NCI-H1436 treated with DMSO at 0.1 percent for 48 hours (cell line): Measurements from ENCODE around the gene FAHD2B.
"Not testable (repeated sequence)": the region's sequence is repeated elsewhere in the genome, so short reads cannot be mapped to it uniquely, and the experiment has no call there.

Experiments
- DNase-seq: peaks from one replicate; lab custom pipeline; 2025; lab: John Stamatoyannopoulos, UW

FAHD2B gene

DNA sequence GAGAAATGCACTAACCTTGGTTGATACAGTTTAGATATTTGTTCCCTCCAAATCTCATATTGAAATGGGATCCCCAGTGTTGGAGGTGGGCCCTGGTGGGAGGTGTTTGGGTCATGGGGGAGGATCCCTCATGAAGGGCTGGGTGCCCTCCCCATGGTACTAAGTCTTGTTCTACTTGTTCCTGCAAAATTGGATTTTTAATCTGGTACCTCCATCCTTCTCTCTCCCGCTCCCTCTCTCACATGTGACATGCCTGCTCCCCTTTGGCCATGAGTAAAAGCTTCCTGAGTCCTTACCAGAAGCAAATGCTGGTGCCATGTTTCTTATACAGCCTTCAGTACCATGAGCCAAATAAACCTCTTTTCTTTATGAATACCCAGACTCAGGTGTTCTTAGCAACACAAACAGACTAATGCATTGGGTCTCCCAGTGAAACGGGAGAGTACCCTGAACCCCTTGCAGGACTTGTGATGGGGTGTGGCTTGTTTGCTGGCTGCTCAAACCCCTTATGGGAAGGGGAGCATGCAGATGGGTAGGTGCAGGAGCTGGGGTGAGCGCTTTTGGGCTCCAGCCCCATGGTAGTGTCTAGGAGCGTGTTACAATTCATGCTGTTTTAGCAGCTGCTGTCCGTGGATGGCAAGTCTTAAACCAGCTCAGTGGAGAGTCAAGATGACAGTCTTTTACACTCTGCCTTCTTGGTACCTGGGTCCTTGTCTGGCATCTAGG is 27.2 kb downstream of the FAHD2B start:
- DNase-seq, result no peak

- DNase-seq, result not testable (repeated sequence)
Observed at GRCh38 chr2:97066030-97066429, 28.7 kb downstream of the FAHD2B start.

DNA sequence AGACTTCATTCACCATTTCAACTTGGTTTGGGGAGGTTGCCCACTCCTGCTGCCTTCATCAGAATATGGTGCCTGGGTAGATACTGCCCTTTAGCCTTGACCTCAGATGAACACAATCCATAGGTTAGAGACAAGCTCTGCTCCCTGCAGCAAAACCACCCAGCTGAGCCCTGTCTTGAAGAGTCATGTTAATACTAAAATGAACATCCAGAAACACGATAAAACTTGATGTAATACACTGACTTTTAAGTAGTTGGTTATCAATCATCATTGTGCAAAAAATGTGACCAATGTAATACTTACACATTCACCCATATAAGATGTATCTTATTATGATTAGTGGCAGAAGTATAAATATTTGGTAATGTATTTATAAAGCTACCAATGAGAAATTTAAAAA is 32.7 kb downstream of the FAHD2B start:
- DNase-seq, result not testable (repeated sequence)

DNA sequence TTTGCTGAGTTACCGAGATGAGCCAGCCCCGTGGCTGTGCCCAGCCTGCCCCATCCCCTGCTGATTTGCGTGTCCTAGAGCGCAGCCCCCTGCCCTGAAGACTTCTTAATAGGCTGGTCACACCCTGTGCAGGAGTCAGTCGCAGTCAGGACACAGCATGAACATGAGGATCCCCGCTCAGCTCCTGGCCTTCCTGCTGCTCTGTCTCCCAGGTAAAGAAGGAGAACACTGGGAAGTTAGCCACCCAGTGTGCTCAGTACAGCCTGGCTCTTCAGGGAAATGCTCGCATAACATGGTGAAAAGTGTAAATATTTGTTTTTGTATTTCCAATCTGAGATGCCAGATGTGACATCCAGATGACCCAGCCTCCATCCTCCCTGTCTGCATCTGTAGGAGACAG is 34.9 kb downstream of the FAHD2B start:
- not testable (repeated sequence) for DNase-seq

- DNase-seq, result not testable (repeated sequence)
Observed at GRCh38 chr2:97056150-97056549, 38.5 kb downstream of the FAHD2B start.

GRCh38 chr2:97050032-97050431 is 44.6 kb downstream of the FAHD2B start:
- not testable (repeated sequence) for DNase-seq

- DNase-seq, result not testable (repeated sequence)
Observed at GRCh38 chr2:97048448-97048847, 46.2 kb downstream of the FAHD2B start.

GRCh38 chr2:97046676-97047075 is 48.0 kb downstream of the FAHD2B start:
- not testable (repeated sequence) for DNase-seq

DNA sequence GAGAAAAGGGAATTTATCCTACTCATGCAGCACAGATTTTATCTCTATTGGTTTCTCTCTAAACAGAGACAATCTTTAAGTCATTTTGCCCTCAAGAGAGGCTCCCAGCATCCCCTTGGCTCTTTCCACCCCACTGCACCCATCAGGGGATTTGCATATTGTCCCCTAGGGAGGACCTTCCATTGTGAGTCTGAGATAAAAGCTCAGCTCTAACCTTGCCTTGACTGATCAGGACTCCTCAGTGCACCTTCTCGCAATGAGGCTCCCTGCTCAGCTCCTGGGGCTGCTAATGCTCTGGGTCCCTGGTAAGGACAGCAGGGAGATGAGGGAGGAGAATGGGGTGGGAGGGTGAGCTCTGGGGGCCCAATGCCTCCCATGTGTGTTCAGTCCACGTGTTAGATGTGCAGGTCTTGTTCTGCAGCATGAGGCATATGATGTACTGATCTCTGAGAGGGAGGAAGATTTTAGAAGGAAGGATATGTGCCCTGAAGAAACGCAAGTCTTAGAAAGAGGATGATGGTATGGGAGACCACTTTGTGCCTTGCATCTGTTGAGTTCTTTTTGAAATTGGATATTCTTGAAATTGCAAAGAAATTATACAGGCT is 48.7 kb downstream of the FAHD2B start:
- DNase-seq, result not testable (repeated sequence)
